Activated CD4-positive, alpha-beta T cell treated with anti-CD3 and anti-CD28 coated beads, Interleukin-2, amount 50 U/mL, for 48 hours (primary cell): ENCODE measurements around the gene UBA1.
A peak's percentile ranks its signal among the peaks of the same experiment; 100 is the strongest.

Experiments
- DNase-seq, 2 experiments: peaks; one replicate each; pipeline ENCODE4 v3.0.0-alpha.2; 2020

The UBA1 gene

GRCh38 chrX:47190445-47191269 is 3.0 kb upstream of the UBA1 start:
- DNase-seq = peak; percentile 79 to 85

- peak; percentile 37 to 52 for DNase-seq
Measured at GRCh38 chrX:47191331-47191730, 2.3 kb upstream of the UBA1 start.

- no peak for DNase-seq
Measured at GRCh38 chrX:47191806-47192401, 1.7 kb upstream of the UBA1 start.

GRCh38 chrX:47194194-47194787 is 662 bp downstream of the UBA1 start:
- no peak for DNase-seq

GRCh38 chrX:47196098-47196497 is 2.5 kb downstream of the UBA1 start:
- no peak for DNase-seq

- no peak for DNase-seq
Measured at GRCh38 chrX:47197526-47197925, 3.9 kb downstream of the UBA1 start.

GRCh38 chrX:47198026-47198686 is 4.5 kb downstream of the UBA1 start:
- no peak for DNase-seq

GRCh38 chrX:47198687-47199080 is 5.1 kb downstream of the UBA1 start:
- no peak for DNase-seq

- DNase-seq = no peak
Measured at GRCh38 chrX:47199286-47199685, 5.7 kb downstream of the UBA1 start.

- DNase-seq = no peak
Measured at GRCh38 chrX:47200385-47201150, 6.9 kb downstream of the UBA1 start.

- no peak for DNase-seq
Measured at GRCh38 chrX:47201345-47201944, 7.8 kb downstream of the UBA1 start.

- DNase-seq = no peak
Measured at GRCh38 chrX:47202316-47202715, 8.7 kb downstream of the UBA1 start.

GRCh38 chrX:47202877-47203276 is 9.2 kb downstream of the UBA1 start:
- no peak for DNase-seq

- no peak for DNase-seq
Measured at GRCh38 chrX:47204970-47205369, 11.3 kb downstream of the UBA1 start.

GRCh38 chrX:47206316-47206715 is 12.7 kb downstream of the UBA1 start:
- DNase-seq = no peak

GRCh38 chrX:47208108-47208507 is 14.5 kb downstream of the UBA1 start:
- no peak for DNase-seq

GRCh38 chrX:47209508-47210238 is 16.0 kb downstream of the UBA1 start:
- DNase-seq = no peak

- no peak for DNase-seq
Measured at GRCh38 chrX:47210661-47211425, 17.2 kb downstream of the UBA1 start.

GRCh38 chrX:47212381-47213293 is 19.0 kb downstream of the UBA1 start:
- DNase-seq = no peak
